ENCODE measurements around the gene HDLBP.

DNA sequence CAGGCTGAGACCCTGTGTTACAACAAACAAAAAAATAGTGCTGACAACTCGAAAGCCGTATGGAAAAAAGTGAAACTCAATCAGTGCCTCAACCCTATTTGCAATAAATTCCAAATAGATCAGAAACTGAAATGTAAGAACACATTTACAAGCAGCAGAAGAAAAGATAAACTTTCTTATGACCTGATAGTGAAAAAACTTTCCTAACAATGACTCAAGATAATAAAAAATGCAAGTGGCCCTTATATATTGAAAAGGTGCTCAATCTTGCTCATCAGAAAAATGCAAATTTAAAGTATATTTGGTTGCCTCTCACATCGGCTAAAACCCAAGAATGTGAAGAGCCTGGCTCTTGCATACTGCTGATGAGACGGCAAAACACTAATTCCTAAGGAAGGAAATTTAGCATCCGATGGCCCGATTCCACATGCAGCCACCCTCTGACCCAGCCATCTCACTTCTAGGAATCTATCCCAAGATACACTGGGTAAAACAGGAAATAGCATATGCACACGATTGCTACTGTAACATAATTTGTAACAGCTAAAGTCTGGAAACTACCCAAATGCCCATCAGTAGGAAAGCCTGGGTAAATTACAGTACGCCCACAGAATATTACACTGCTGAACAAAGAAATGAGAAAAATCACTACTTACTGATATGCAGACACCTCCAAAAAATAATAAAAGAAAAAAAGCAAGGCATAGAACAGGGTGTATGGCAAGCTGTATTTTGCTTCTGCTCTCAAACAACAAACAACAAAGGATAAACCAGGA lies 56.8 kb downstream of the HDLBP start:
- TF ChIP-seq, protein P1, sequence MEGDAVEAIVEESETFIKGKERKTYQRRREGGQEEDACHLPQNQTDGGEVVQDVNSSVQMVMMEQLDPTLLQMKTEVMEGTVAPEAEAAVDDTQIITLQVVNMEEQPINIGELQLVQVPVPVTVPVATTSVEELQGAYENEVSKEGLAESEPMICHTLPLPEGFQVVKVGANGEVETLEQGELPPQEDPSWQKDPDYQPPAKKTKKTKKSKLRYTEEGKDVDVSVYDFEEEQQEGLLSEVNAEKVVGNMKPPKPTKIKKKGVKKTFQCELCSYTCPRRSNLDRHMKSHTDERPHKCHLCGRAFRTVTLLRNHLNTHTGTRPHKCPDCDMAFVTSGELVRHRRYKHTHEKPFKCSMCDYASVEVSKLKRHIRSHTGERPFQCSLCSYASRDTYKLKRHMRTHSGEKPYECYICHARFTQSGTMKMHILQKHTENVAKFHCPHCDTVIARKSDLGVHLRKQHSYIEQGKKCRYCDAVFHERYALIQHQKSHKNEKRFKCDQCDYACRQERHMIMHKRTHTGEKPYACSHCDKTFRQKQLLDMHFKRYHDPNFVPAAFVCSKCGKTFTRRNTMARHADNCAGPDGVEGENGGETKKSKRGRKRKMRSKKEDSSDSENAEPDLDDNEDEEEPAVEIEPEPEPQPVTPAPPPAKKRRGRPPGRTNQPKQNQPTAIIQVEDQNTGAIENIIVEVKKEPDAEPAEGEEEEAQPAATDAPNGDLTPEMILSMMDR (conservative IDR thresholded peaks at IDR 0.05), result no peak
- no peak for TF ChIP-seq EZH2 (IDR thresholded peaks at IDR 0.05; ENCODE audit: low read depth)

Data from PC-9 (cell line).